GM19035 (cell line): ENCODE measurements around the gene VSIG4.

ENCODE experiments used
- ATAC-seq: cut with Tn5 transposase; IDR thresholded peaks from one replicate; pipeline ENCODE4 v1.9.1; 2021; ENCODE audit not compliant: unreplicated experiment

VSIG4 gene

DNA sequence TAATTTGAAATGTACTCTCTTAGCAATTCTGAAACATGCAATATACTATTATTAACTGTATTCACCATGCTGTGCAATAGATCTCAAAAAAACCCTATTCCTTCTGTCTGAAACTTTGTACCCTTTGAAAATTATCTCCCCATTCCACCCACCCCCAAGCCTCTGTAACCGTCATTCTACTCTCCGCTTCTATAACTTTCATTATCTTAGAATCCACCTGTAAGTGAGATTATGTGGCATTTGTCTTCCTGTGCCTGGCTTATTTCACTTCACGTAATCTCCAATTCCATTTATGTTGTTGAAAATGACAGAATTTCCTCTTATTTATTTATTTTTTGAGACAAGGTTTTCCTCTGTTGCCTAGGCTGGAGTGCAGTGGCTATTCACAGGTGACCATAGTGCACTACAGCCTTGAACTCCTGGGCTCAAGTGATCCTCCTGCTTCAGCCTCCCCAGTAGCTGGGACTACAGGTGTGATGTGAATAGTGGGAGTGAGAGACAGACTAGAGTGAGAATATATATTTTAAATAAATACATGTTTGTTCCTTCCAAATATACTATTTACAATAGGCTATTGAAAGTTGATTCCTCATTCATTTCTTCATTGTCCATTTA is 30.5 kb downstream of the VSIG4 start:
- ATAC-seq, result no peak

DNA sequence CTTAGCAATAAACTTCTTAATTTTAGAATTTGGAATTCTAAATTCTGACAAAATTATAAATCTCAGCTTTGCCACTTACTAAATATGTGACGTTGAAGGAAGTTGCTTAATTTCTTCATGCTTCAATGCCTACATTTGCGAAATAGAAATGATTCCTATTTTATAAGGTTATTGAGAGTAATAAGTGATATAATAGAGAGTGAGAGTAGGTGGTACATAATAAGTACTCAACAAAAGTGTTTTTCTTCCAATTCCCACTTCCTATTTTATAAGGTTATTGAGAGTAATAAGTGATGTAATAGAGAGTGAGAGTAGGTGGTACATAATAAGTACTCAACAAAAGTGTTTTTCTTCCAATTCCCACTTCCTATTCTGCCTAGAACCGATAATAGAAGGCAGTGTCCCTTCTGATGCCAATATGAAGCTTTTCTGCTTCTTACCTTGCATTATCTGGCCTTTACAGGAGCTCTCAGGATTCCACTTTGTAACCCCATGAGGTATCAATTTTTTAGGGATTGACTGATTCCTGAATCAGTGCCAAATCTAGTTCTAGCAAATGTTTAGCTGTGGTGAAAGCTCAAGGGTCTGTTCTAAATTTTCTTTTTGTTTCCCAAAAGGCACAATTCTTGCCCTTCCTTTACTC is 31.4 kb downstream of the VSIG4 start:
- no peak for ATAC-seq

DNA sequence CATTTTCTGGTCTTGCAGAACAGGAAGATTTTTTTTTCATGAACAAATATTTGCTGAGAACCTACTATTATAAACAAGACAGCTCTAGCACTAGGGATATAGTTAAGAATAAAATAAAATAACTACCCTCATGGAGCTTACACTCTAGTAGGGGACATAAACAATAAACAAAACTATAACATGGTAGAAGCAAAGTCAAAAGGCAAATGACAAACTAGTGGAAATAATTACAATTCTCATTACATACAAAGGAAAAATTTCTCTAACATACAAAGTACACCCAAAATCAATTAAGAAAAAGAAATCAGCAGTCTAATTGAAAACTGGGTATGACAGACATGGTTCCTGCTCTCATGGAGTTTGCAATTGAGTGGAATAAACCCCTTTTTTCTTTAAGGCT is 32.0 kb downstream of the VSIG4 start:
- no peak for ATAC-seq

DNA sequence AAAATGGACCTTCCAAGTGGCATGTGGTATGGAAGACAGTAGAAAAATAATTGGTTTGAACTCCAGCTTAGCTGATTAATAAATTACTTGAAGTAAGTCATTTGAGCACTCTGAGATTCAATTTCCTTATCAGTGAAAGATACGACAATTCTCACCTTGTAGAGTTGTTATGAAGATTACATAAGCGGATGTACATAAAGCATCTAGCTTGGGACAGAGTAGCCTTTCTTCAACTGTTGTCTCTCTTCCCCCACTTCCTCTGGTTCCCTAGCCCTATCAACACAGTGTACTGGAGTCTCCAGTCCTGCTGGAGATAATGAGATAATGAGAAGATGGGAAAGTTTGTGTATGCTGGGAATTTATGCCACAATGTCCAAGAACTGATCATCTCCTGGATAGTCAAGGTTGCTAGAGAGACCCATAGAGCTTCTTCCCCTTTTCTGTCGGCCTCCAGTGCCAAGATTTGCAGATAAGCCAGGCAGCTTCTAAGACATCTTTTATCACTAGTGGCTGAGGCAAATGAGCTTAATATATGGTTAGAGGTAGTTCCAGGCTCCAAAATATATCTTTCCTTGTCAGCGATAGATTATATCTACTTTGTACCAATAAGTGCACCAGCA is 33.9 kb downstream of the VSIG4 start:
- no peak for ATAC-seq

DNA sequence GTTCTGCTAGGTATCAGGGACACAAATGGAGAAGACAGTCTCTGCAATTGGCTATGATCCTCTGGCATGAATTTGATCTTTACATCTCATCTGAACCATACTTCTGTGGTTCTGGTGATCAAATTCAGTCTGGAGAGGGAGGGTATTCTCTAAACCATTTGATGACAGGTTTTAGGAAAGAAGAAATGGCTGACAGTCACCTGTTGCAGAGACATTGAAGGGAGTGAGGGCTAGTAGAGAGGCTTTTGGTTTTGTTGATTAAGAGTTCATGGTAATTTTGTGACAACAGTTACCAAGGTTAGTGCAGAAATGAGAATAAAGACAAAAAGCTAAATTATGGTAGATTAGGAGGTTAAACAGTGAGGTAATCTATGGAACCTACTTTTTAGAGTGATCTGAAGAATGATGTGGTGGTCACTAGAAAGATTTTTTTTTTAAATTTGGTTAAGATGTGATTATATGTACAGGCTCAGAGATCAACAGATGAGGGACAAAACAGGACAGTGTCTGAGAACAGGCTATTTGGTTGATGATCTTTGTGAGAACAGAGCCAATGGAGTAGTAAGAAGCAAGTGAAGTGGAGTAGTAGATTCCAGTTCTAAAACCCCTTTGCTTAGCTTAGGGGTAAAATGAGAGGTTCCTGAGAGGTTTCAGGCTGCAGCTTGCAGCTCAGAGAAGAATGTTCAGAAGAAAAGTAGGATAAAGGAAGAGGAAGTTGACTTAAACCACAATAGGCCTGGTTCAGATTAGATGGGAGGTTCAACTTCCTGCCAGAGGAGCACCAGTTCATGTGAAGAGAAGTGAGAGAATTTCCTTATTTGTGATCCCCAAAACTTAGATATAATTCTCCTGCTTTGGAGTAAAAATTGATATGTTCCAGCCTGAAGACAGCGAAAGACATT is 34.7 kb downstream of the VSIG4 start:
- ATAC-seq, result no peak

DNA sequence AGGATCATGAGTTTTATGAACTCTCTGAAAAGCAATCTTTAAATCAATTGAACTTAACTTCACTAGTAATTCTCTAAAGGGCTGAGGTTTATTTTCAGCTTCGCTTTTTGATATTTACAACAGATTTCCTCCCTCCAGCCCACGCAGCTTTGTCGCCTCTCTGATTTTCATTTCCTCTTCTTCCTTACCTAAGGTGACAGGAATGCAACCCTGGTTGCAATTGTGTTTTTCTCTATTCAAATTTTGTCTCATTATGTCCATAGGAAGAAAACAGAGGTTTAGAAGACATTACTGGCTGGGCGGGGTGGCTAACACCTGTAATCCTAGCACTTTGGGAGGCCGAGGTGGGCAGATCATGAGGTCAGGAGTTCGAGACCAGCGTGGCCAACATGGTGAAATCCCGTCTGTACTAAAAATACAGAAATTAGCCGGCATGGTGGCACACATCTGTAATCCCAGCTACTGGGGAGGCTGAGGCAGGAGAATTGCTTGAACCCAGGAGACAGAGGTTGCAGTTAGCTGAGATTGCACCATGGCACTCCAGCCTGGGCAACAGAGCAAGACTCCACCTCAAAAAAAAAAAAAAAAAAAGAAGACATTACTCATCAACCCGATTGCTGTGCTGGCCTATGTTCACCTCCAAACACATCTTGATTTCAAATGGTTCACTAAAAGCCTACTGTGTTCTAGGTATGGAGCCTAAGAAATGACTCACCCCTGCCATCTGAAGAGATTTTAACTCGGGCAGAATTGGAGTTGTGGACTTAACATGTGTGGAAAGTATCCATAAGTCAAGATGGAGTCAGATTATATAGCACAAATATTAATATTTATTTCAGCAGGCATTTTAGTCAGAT is 36.8 kb downstream of the VSIG4 start:
- peak; percentile 51 for ATAC-seq

DNA sequence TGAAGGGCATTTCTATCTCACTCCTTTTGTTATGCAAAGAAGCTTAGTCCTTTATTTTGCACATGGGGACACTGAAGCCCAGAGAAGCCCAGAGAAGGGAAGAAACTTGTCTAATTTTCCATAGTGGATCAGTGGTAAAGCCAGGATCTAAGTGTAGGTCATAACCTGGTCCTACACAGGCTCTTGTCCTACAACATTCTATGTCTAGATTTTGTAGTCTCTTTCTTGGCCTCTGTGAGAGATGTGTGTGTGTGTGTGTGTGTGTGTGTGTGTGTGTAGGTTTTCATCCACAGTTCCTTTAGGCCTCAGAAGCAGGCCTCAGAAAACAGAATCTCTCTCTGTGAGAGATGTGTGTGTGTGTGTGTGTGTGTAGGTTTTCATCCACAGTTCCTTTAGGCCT is 38.3 kb downstream of the VSIG4 start:
- no peak for ATAC-seq

DNA sequence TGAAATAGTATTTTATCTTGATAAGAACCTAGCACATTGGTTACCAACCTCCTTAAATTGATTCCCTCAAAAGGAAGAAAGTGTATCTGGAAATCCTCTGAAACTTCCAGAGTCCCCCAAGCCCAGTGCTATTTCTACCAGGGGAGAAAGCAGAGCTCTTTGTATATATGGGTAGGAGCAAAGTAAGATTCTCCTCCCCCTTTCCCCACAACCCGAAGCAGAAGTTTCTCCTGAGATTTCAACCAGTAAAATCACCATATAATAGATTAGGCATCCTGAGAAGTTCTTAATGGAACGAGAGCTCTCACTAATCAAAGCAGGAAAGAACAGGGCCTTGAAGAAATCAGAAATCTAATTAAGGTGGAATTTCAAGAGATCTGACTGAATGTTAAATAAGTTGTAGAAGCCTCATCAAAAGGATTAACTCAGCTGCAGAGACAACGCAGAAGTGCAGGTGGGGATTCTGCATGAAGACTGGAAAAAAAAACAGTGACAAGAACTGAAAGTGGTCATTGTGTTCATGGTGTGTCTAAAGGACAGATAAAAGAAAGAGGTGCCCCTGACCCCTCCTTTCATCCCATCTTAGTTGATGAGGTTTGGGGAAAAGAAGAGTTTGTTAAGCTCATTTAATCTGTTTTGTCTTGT is 39.1 kb downstream of the VSIG4 start:
- ATAC-seq, result no peak

DNA sequence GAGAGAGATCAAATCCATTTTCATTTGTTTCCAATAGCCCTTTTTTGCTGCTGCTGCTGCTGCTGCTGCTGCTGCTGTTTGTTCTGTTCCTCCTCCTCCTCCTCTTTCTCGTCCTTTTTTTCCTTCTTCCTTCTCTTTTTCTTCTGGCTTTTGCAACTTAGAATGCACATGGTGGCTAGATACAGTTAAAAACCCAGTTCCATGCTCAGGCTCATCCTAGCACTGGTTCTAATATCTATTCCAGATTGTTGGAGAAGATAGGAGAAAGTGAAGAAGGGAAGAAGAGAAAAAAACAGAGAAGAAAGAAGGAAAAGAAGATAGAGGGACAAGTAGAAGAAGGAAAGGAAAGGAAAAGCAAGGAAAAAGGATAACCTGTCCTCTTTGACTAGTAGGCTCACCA is 39.7 kb downstream of the VSIG4 start:
- ATAC-seq, result no peak

DNA sequence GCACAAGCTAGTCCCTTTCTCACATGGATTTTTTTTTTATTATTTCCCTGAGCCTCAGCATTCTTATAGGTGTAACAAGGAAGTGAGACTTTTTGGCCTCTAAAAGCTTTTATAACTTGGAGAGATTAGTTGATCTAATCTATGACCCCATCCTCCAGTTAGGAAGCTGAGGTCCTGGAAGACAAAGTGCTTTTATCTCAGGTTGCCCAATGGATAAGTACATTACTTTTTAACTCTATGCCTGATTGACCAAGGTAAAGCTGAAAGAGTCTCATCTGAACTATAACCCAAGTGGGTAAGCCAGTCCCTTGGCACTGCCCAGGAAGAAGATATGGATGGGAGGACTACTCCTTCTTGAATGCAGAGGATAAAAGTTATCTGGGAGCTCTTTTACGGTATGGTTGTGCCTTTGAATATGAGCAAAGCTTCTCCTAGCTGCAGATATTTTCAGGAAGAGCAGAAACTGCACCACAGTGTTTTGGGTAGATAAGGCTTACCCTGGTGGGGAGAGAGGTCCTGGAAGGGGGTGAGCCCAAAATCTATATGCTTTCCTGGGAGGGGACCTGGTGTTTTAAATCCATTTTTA is 40.2 kb downstream of the VSIG4 start:
- ATAC-seq, result no peak

DNA sequence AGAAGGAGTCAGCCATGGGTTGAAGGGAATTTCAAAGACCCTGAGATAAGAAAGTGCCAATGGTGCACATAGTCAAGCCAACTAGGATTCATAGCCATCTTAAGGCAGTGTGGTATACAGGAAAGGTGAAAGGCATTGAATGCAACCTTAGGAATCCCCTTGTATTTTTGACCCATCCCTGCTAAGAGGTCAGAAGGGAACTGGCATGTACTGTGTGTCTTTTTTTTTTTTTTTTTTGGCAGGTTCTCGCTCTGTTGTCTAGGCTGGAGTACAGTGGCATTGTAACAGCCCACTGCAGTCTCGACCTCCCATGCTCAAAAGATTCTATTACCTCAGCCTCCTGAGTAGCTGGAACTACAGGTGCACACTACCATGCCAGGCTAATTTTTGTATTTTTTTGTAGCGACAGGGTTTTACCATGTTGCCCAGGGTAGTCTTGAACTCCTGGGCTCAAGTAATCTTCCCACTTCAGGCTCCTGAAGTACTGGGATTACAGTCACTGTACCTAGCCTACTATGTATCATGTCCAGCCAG is 40.8 kb downstream of the VSIG4 start:
- no peak for ATAC-seq

DNA sequence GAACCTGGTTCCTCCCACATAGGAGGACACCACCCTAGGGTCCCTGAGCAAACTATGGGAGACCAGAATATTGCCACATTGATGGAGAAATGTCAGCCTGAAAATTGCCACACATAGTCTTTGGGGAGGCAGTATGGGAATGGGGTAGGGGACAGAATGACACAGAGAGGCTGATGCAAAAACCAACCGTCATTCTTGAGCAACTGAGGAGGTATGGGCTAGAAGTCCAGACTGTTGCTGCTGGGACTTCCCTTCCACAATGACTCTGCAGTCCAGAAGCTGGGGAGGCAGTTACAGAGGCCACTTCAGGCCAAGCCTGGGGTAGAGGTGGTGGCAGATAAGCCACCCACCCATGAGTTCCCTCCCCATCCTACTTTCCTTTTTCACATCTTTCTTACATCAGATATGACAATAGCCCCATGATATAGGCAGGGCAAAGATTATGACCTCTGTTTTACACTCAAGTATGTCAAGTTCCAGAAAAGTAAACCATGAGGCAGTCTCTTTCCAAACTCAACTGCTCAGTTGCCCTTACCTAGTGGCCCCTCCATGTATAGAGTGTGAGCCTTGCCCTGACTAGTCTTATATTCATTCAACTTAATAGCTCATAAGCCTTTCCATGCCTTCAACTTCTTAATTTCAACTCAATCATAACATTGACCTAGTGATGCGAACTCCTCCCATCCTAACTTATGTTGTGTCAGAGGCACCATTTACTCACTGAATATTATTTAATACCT is 41.7 kb downstream of the VSIG4 start:
- no peak for ATAC-seq

DNA sequence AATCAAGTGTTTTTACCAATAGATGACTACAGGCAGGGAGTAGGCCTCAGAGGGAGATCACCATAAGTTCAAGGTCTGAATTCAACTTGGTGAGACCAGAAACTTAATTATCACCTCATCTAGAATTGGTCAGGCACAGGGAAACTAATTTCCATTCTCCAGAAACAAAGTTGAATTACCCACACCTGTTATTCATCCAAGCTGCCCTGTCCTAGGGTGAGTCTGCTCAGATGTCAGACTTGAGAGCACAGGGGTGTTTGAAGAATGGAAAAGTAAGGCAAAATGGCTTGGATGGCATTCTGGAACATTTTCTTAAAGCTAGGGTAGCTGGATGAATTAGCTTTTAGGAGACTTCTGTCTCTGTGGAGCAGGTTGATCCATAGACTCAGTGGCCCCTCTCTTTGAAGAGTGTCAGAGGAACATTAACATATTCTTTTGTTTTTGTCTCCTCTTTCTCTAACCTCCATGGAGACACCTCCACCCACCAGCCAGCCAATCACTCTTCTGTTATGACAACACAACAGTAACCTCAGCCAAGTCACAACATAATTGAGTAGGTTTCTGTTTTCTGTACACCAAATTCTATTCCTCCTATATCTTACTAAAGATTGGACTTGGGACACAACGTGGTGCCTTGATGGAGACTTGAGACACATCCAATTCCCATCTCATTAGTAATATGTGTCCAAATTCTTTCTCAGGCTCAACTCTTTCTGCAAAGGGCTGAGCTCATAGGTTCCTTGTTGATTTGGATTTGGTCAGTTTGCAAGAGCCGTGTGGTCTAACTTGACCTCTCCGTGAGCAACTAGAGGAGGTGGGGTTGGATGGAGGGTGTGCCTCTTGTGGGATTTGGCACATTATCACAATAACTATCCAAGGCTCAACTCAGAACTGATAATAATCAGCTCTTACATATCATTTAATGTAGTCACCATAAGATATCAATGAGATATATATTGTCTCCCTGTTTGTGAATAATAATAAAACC is 45.1 kb downstream of the VSIG4 start:
- no peak for ATAC-seq

DNA sequence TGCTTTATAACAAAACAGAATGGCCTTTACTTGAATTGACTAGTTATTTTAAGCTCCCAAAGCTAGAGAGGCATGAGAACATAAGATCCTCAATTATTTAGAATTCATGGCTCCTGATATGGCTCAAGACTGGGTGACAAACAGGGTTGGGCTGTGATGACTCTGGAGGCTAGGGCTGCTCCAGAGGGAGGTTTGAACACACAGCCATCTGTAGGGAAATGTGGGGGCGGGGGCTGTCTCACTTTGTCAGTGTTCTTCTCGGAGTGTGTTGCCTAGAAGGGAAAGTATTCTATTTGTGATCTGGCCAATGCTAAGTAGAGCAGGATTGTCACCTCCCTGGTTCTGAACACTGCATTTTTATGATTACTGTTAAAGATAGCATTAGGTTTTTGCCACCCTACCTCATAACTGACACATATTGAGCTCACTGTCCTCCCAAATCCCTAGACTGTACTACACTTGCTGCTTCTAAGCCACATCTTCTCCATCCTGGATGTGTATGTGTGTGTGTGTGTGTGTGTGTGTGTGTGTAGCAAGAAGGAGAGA is 45.9 kb downstream of the VSIG4 start:
- ATAC-seq, result no peak

DNA sequence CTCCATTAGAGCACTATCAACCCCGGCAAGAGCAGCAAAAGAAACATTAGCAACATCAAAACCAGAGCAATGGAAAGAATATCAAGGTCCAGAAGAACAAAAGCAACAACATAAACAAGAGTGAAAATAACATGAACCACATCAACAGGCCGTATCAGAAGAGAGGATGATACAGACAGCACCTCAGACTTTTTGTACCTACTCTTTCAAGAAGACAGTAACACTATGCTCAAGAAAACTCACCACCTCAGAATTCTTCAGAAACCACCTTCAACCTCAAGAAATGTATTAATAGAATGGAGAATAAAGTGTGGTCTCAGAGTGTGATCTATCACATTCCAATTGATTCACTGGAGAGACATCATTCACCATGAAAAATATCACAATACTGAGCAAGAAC is 46.5 kb downstream of the VSIG4 start:
- ATAC-seq, result no peak

DNA sequence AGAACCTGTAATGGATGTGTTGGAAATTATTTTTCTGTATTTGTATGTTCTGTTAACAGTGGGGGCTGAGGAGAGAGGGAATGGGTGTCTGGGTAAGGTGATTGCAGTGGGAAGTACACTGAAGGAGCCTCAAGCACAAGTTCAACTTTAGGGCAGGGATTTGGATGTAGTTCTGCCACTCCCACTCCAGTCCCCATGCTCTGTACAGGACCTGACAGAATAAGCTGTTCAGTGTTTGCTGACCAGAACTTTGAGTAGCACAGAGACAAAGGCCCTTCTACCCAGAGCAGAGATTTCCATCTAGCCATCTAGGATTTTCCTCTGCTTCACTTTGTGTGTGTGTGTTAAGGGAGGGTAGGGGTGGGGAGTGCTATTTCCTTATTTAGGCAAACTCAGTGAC is 49.2 kb downstream of the VSIG4 start:
- no peak for ATAC-seq

DNA sequence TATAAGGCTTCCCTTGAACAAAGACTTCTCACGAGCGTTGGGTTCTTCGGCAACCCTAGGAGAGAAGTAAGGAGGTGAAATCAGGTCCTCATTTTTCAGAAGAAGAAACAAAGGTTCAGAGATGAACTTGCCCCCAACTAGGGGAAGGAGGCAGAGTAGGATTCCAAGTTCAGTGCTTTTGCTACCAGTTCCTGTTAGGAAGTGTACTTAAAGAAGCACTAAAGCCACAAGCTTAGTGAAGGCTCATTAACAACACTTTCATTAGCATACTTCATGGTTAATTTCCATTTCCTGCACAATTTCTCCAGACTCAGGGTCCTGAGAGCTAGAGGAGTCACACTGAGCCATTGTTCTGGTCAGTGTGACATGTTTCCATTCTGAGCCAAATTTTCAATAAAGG is 52.1 kb downstream of the VSIG4 start:
- ATAC-seq, result no peak
